ENCODE results near the gene ATP6V0E1.

Gene ATP6V0E1

DNA sequence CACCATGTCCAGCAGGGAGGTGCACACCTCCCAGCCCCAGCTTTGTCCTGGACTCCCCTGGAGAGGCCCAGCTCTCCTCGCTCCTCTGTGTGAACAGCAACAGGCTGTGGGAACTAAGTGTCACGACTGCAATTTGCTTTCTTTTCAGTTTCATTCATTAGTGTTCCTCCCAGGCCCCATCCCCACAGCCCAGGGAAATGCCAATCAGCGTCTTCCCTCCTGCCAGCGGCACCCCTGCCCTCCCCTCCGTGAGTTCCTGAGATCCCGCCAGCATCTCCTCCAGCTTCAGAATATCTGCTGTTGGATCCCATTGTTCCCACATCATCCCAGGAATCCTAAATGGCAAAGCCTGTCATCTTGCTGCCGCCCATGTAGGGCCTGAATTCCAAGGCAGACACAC lies 37.4 kb upstream of the ATP6V0E1 start:
- H4K20me1 ChIP-seq (ENCODE audit: insufficient read depth, low read length) = no peaks in the 10 kb centered on the region
- H3K4me3 ChIP-seq (ENCODE audit: low read length) = no peak overlapping the region
- H3K36me3 ChIP-seq (replicated peaks; ENCODE audit: low read depth, low read length) = no peaks in the 10 kb centered on the region
- H2AFZ ChIP-seq (ENCODE audit: low read depth, low read length) = no peak overlapping the region
- no peaks in the 10 kb centered on the region for H3K9me3 ChIP-seq (ENCODE audit: insufficient read depth, low read length)
- H3K79me2 ChIP-seq (ENCODE audit: low read length) = no peaks in the 10 kb centered on the region
- H3K9ac ChIP-seq (ENCODE audit: low read length) = no peak overlapping the region
- H3K4me1 ChIP-seq (ENCODE audit: low read length) = no peaks in the 10 kb centered on the region
- no peak overlapping the region for H3K4me2 ChIP-seq (ENCODE audit: low read length)
- H3K27ac ChIP-seq (ENCODE audit: low read length) = no peak overlapping the region
- TF ChIP-seq CTCF (IDR thresholded peaks at IDR 0.05; ENCODE audit: low read depth, low read length) (no peak), EZH2phosphoT487 (IDR thresholded peaks at IDR 0.05; ENCODE audit: low read depth) (no peak)
- no peaks in the 10 kb centered on the region for H3K27me3 ChIP-seq (ENCODE audit: low read depth, low read length)

GRCh38 chr5:172949426-172949825 lies 34.1 kb upstream of the ATP6V0E1 start:
- TF ChIP-seq EZH2phosphoT487 (IDR thresholded peaks at IDR 0.05; ENCODE audit: low read depth) = no peak
- no peak for TF ChIP-seq CTCF (IDR thresholded peaks at IDR 0.05; ENCODE audit: low read depth, low read length)
- no peaks in the 10 kb centered on the region for H3K27me3 ChIP-seq (ENCODE audit: low read depth, low read length)
- H3K27ac ChIP-seq (ENCODE audit: low read length) = no peak overlapping the region
- H4K20me1 ChIP-seq (ENCODE audit: insufficient read depth, low read length) = no peaks in the 10 kb centered on the region
- no peak overlapping the region for H2AFZ ChIP-seq (ENCODE audit: low read depth, low read length)
- no peak overlapping the region for H3K4me2 ChIP-seq (ENCODE audit: low read length)
- no peaks in the 10 kb centered on the region for H3K4me1 ChIP-seq (ENCODE audit: low read length)
- no peak overlapping the region for H3K9ac ChIP-seq (ENCODE audit: low read length)
- H3K9me3 ChIP-seq (ENCODE audit: insufficient read depth, low read length) = no peaks in the 10 kb centered on the region
- H3K4me3 ChIP-seq (ENCODE audit: low read length) = no peak overlapping the region
- H3K36me3 ChIP-seq (replicated peaks; ENCODE audit: low read depth, low read length) = no peaks in the 10 kb centered on the region
- no peaks in the 10 kb centered on the region for H3K79me2 ChIP-seq (ENCODE audit: low read length)

DNA sequence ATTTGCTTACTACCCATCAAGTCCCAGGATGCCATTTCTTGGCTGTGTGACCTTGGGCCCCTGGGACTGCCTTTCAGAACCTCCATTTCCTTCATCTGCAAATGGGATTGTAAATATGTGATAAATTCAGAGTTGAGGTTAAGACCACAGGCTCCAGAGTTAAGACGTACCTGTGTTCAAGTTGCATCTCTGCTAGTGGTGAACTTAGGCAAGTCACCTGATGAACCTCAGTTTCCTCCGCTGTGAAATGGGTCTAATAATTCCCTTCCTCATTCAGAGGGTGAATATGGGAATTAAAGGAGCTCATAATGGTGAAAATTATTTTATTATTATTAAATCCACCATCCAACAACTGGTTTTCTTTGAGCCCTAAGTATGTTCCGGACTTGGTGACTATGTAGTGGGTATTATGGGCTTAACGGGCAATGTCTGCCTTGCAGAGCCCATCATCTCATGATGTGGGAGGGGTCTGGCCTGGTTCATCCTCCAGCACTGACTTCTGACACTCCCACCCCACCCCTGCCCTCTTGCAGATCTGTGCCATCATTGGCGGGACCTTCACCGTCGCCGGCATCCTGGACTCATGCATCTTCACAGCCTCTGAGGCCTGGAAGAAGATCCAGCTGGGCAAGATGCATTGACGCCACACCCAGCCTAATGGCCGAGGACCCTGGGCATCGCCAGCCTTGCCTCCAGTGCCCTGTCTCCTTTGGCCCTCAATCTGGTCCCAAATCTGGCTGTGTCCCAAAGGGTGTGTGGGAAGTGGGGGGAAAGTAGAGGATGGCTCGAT lies 33.2 kb upstream of the ATP6V0E1 start:
- TF ChIP-seq CTCF (IDR thresholded peaks at IDR 0.05; ENCODE audit: low read depth, low read length) (no peak), EZH2phosphoT487 (IDR thresholded peaks at IDR 0.05; ENCODE audit: low read depth) (no peak)
- no peaks in the 10 kb centered on the region for H3K4me1 ChIP-seq (ENCODE audit: low read length)

DNA sequence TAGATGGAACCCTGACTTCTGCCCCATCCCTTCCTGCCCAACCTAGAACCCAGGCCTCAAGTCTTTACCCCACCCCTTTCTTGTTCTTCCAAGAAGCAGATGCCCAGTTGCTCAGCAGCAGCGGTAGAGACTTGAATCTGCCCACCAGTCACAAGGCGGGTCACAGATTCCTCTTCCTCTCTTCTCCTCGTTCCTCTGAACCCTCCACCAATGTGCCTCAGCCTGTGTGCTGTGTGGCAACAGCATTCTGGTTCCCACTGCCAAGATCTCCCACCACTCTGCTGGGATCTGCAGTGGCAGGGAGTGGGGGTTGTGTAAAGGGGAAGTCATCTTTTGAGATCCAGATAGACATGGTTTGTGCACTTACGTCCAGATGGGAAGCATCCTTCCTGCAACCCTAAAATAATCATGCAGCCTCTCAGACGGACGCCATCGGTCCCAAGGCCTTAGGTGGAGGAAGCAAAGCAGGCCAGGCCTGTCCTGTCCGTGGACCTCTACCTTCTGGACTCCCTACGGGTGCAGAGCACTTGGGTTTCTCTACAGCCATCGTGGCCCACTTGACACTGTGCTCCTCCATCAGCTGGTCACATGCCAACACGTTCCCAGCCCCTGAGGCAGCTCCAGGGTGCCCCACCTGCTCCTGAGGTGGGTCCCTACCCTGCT lies 32.1 kb upstream of the ATP6V0E1 start:
- Histone ChIP-seq H3K9ac (ENCODE audit: low read length) (no peak overlapping the region), H3K27me3 (ENCODE audit: low read depth, low read length) (no peaks in the 10 kb centered on the region), H3K4me1 (ENCODE audit: low read length) (no peaks in the 10 kb centered on the region), H2AFZ (ENCODE audit: low read depth, low read length) (no peak overlapping the region), H4K20me1 (ENCODE audit: insufficient read depth, low read length) (no peaks in the 10 kb centered on the region), H3K27ac (ENCODE audit: low read length) (no peak overlapping the region), H3K79me2 (ENCODE audit: low read length) (no peaks in the 10 kb centered on the region), H3K36me3 (replicated peaks; ENCODE audit: low read depth, low read length) (no peaks in the 10 kb centered on the region), H3K9me3 (ENCODE audit: insufficient read depth, low read length) (no peaks in the 10 kb centered on the region), H3K4me3 (ENCODE audit: low read length) (no peak overlapping the region), H3K4me2 (ENCODE audit: low read length) (no peak overlapping the region)
- TF ChIP-seq CTCF (IDR thresholded peaks at IDR 0.05; ENCODE audit: low read depth, low read length) = no peak
- TF ChIP-seq EZH2phosphoT487 (IDR thresholded peaks at IDR 0.05; ENCODE audit: low read depth) = no peak

More for the DNA sequence above, 33.2 kb upstream of the ATP6V0E1 start:
- no peaks in the 10 kb centered on the region for H3K9me3 ChIP-seq (ENCODE audit: insufficient read depth, low read length)
- no peak overlapping the region for H3K27ac ChIP-seq (ENCODE audit: low read length)
- no peaks in the 10 kb centered on the region for H3K79me2 ChIP-seq (ENCODE audit: low read length)
- no peak overlapping the region for H3K4me2 ChIP-seq (ENCODE audit: low read length)
- H2AFZ ChIP-seq (ENCODE audit: low read depth, low read length) = no peak overlapping the region
- H3K36me3 ChIP-seq (replicated peaks; ENCODE audit: low read depth, low read length) = no peaks in the 10 kb centered on the region
- no peak overlapping the region for H3K4me3 ChIP-seq (ENCODE audit: low read length)
- no peaks in the 10 kb centered on the region for H3K27me3 ChIP-seq (ENCODE audit: low read depth, low read length)
- no peak overlapping the region for H3K9ac ChIP-seq (ENCODE audit: low read length)
- H4K20me1 ChIP-seq (ENCODE audit: insufficient read depth, low read length) = no peaks in the 10 kb centered on the region

All from OCI-LY3 (cell line).